Measurements from ENCODE around the gene TOPBP1.

The TOPBP1 gene

DNA sequence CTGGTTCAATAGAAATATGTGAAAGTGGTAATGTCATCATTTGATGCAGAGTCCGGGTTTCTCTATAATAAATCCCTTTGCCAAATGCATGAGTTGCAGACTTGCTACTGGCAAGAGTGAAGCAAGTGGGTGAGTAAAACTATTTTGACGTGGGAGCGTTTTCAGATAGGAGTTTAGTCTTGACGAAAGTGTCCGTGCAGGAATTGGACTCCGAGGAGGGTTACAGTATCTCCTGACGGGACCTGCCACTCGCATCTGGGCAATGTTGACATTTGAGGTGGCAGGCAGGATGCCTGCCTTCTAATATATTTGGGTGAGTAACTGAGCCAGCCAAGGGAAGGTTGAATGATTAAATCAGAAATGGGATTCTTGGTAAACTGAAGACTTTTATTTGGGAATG is 72.2 kb downstream of the TOPBP1 start:
- Histone ChIP-seq H3K9ac (ENCODE audit: low read depth in 1 of 2, low read length in 2 of 2) (no peak overlapping the region), H3K9me3 (ENCODE audit: control insufficient read depth in 2 of 2, low read length in 2 of 2) (no peaks in the 10 kb centered on the region), H3K27ac (ENCODE audit: low read depth in 2 of 2, low read length in 2 of 2) (no peak overlapping the region), H3K4me1 (ENCODE audit: control insufficient read depth in 2 of 2, insufficient read depth in 2 of 2, low read length in 2 of 2) (no peaks in the 10 kb centered on the region), H3K36me3 (ENCODE audit: control insufficient read depth in 2 of 2, insufficient read depth in 2 of 2, low read length in 2 of 2) (peaks cover 39 to 46% of the 10 kb centered on the region in 2 donors), H3K4me3 (ENCODE audit: low read length in 2 of 2) (no peak overlapping the region), H3K27me3 (ENCODE audit: control insufficient read depth in 2 of 2, insufficient read depth in 2 of 2, low read length in 2 of 2) (no peaks in the 10 kb centered on the region)

DNA sequence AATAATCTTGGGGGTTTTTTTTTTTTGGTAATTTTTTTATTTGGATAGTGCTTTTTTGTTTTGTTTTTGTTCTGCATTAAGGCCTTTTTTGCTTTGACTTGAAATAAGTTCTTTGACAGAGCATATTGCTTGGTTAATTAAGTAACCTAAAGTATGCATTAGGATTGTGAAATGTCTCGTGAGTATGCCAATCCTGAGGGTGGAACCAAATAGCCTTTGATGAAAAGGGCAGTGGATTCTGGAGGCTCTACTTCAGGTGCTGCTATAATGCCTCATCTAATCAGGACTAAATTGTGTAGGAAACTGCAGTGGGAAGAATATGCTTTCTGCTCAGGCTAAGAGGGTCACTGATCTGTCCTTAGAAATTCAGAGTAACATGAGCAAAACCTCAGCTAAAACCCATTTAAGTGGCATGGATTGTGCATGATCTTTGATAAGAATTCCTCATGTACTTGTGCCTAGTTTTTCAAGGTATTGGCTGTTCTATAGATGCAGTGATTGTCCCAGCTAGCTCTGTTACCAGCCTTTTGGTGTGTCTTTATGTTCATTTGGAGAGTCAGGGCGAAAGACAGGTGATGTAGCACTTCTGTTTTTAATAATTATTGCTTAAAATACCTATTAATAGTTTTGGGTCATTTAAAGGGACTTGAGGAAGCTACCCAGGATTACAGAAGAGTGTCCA is 72.8 kb downstream of the TOPBP1 start:
- H3K27ac ChIP-seq (ENCODE audit: low read depth in 2 of 2, low read length in 2 of 2) = no peak overlapping the region
- H3K27me3 ChIP-seq (ENCODE audit: control insufficient read depth in 2 of 2, insufficient read depth in 2 of 2, low read length in 2 of 2) = no peaks in the 10 kb centered on the region
- no peaks in the 10 kb centered on the region for H3K9me3 ChIP-seq (ENCODE audit: control insufficient read depth in 2 of 2, low read length in 2 of 2)
- no peak overlapping the region for H3K9ac ChIP-seq (ENCODE audit: low read depth in 1 of 2, low read length in 2 of 2)
- no peaks in the 10 kb centered on the region for H3K4me1 ChIP-seq (ENCODE audit: control insufficient read depth in 2 of 2, insufficient read depth in 2 of 2, low read length in 2 of 2)
- no peak overlapping the region for H3K4me3 ChIP-seq (ENCODE audit: low read length in 2 of 2)
- H3K36me3 ChIP-seq (ENCODE audit: control insufficient read depth in 2 of 2, insufficient read depth in 2 of 2, low read length in 2 of 2) = peaks cover 41 to 52% of the 10 kb centered on the region in 2 donors

DNA sequence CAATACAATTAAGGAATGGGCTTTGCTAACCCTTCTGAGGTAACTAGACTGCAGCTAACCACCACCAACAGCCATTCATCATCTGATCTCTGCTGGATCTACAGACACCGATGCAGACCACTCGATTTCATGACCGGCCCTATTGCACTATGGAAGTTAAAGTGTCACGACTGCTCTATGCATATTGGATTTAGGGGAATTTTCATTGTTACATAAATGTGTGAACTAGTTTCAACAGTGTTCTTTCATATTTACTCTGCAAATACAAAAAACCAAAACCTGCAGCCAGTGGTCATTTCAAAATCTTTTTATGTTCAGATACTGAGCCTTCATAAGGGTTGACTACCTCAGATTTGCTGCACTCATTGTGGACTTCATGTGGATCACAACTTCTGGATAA is 73.7 kb downstream of the TOPBP1 start:
- Histone ChIP-seq H3K4me3 (ENCODE audit: low read length in 2 of 2) (no peak overlapping the region), H3K27me3 (ENCODE audit: control insufficient read depth in 2 of 2, insufficient read depth in 2 of 2, low read length in 2 of 2) (no peaks in the 10 kb centered on the region), H3K27ac (ENCODE audit: low read depth in 2 of 2, low read length in 2 of 2) (no peak overlapping the region), H3K36me3 (ENCODE audit: control insufficient read depth in 2 of 2, insufficient read depth in 2 of 2, low read length in 2 of 2) (peaks cover 49 to 61% of the 10 kb centered on the region in 2 donors), H3K9ac (ENCODE audit: low read depth in 1 of 2, low read length in 2 of 2) (no peak overlapping the region), H3K9me3 (ENCODE audit: control insufficient read depth in 2 of 2, low read length in 2 of 2) (no peaks in the 10 kb centered on the region), H3K4me1 (ENCODE audit: control insufficient read depth in 2 of 2, insufficient read depth in 2 of 2, low read length in 2 of 2) (no peaks in the 10 kb centered on the region)

DNA sequence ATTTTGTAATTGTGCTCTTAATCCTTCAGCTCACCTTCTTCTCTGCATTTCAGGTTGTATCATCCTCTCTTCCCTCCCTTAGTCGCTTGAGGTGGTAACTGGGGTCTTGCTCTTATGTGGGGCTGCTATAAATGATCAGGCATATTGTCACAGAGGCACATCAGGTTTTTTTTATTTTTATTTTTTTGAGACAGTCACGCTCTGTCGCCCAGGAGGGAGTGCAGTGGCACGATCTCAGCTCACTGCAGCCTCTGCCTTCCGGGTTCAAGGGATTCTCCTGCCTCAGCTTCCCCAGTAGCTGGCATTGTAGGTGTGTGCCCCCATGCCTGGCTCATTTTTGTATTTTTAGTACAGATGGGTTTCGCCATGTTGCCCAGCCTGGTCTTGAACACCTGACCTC is 78.3 kb downstream of the TOPBP1 start:
- Histone ChIP-seq H3K9me3 (ENCODE audit: control insufficient read depth in 2 of 2, low read length in 2 of 2) (no peaks in the 10 kb centered on the region), H3K27ac (ENCODE audit: low read depth in 2 of 2, low read length in 2 of 2) (no peak overlapping the region), H3K27me3 (ENCODE audit: control insufficient read depth in 2 of 2, insufficient read depth in 2 of 2, low read length in 2 of 2) (no peaks in the 10 kb centered on the region), H3K36me3 (ENCODE audit: control insufficient read depth in 2 of 2, insufficient read depth in 2 of 2, low read length in 2 of 2) (peaks cover 71 to 78% of the 10 kb centered on the region in 2 donors), H3K4me1 (ENCODE audit: control insufficient read depth in 2 of 2, insufficient read depth in 2 of 2, low read length in 2 of 2) (peaks cover 0 to under 1% of the 10 kb centered on the region in 2 donors), H3K4me3 (ENCODE audit: low read length in 2 of 2) (no peak overlapping the region), H3K9ac (ENCODE audit: low read depth in 1 of 2, low read length in 2 of 2) (no peak overlapping the region)

DNA sequence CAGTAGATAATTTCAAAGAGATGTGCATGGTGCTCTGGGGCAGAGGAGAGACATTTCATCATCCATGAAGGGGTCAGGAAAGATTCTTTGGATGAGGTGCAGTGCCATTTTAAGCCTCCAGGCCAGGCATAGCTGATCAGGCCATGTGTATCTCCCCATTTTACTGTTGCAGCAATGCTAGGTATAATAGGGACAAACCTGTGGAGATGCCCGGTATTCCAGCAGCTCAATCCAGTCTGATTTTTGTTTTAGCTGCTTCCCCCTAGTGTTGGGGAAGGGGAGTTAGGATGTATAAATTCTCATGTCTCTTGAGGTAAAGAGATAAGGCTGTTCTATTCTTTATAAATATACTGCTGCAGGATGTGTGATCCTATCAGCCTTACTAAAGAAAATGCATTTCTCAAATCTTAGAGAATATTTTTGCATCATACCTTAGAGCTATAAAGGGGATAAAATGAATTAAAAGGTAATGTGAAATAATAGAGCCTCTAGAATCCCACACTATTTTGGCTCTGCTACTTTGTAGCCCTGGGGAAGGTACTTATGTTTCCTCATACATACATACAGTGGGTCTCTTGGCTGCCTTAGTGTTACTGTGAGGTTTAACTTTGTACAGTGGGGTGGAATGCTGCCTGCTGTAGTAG is 83.1 kb downstream of the TOPBP1 start:
- no peaks in the 10 kb centered on the region for H3K27me3 ChIP-seq (ENCODE audit: control insufficient read depth in 2 of 2, insufficient read depth in 2 of 2, low read length in 2 of 2)
- H3K36me3 ChIP-seq (ENCODE audit: control insufficient read depth in 2 of 2, insufficient read depth in 2 of 2, low read length in 2 of 2) = peaks cover 51 to 57% of the 10 kb centered on the region in 2 donors
- no peak overlapping the region for H3K27ac ChIP-seq (ENCODE audit: low read depth in 2 of 2, low read length in 2 of 2)
- H3K4me3 ChIP-seq (ENCODE audit: low read length in 2 of 2) = no peak overlapping the region
- H3K9ac ChIP-seq (ENCODE audit: low read depth in 1 of 2, low read length in 2 of 2) = no peak overlapping the region
- peaks cover 11 to 17% of the 10 kb centered on the region in 2 donors for H3K4me1 ChIP-seq (ENCODE audit: control insufficient read depth in 2 of 2, insufficient read depth in 2 of 2, low read length in 2 of 2)
- H3K9me3 ChIP-seq (ENCODE audit: control insufficient read depth in 2 of 2, low read length in 2 of 2) = no peaks in the 10 kb centered on the region

DNA sequence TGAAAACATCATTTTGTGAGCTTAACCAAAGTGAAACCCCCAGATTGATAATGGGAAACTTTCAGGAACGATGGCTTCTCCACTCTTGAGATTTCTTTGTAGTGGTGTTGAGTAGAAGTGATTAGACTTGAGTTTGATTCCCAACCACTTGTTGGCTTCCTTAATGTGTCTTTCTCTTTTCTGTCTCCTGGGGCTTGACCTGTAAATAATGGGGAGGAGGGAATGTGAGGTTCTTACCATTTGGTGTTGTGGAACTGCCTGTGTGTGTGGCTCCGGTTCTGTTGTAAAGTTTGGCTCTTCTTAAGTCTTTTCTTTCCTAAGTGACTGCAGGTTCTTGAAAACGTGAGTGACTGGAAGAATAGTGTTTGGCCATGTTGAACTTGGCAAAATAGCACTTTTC is 85.6 kb downstream of the TOPBP1 start:
- H3K4me1 ChIP-seq (ENCODE audit: control insufficient read depth in 2 of 2, insufficient read depth in 2 of 2, low read length in 2 of 2) = peaks cover 19 to 21% of the 10 kb centered on the region in 2 donors
- no peaks in the 10 kb centered on the region for H3K9me3 ChIP-seq (ENCODE audit: control insufficient read depth in 2 of 2, low read length in 2 of 2)
- H3K27me3 ChIP-seq (ENCODE audit: control insufficient read depth in 2 of 2, insufficient read depth in 2 of 2, low read length in 2 of 2) = no peaks in the 10 kb centered on the region
- H3K27ac ChIP-seq (ENCODE audit: low read depth in 2 of 2, low read length in 2 of 2) = peak overlapping the region in 1 of 2 donors; percentile 9
- peak overlapping the region; percentile 53 to 79 for H3K9ac ChIP-seq (ENCODE audit: low read depth in 1 of 2, low read length in 2 of 2)
- H3K36me3 ChIP-seq (ENCODE audit: control insufficient read depth in 2 of 2, insufficient read depth in 2 of 2, low read length in 2 of 2) = peaks cover 30 to 35% of the 10 kb centered on the region in 2 donors
- H3K4me3 ChIP-seq (ENCODE audit: low read length in 2 of 2) = peak overlapping the region; percentile 12 to 73

DNA sequence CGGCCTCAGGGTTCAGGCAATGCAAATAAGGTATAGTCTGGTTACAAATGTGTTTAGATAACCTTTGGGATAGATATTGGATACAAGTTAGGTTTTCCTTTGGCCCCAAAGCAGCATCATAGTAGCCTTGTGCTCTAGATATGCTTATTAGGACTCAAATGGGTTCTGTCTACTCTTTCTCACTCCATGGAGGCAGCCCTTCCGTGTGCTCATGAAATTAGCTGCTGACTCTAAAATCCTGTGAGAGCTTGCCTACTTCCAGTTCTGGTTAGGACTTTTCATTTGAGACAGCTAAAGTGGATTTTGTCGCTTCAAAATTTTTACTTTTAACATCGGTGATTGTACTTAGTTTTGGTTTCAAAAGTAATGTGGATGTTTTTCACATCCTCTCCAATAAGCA is 86.7 kb downstream of the TOPBP1 start:
- peaks cover 19 to 21% of the 10 kb centered on the region in 2 donors for H3K4me1 ChIP-seq (ENCODE audit: control insufficient read depth in 2 of 2, insufficient read depth in 2 of 2, low read length in 2 of 2)

DNA sequence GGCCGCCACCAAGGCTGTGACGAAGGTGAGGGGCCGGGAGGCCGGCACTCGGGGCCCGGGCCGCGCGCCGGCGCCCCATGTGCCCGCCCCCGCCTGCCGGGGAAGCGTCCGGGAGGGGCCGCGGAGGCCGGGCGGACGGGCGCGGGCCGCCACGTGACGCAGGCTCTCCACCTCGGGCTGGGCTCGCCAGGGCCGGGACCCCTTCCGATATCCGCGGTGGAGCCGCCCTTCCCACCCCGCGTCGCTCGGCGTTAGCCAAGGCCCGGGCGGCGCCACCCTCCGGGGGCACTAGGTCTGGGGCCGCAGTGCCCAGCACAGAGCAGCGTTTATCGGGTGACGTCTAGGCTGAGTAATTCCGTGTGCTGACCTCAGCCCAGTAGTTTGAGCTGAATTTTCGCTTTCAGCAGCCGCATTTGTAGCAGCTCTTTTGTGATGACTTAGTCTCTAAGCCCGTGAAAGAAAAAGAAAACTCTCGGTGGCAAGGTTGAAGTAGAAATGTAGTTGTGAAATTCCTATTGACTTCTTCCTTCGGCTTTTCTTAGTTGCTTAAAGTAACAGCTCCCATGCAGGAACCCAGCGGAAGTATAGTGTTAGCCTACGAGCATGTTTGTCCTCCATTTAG is 87.4 kb downstream of the TOPBP1 start:
- no peaks in the 10 kb centered on the region for H3K9me3 ChIP-seq (ENCODE audit: control insufficient read depth in 2 of 2, low read length in 2 of 2)
- H3K4me3 ChIP-seq (ENCODE audit: low read length in 2 of 2) = peak overlapping the region; percentile 73 to 91
- H3K27ac ChIP-seq (ENCODE audit: low read depth in 2 of 2, low read length in 2 of 2) = peak overlapping the region; percentile 98
- peak overlapping the region; percentile 79 to 97 for H3K9ac ChIP-seq (ENCODE audit: low read depth in 1 of 2, low read length in 2 of 2)
- H3K4me1 ChIP-seq (ENCODE audit: control insufficient read depth in 2 of 2, insufficient read depth in 2 of 2, low read length in 2 of 2) = peaks cover 19 to 21% of the 10 kb centered on the region in 2 donors
- no peaks in the 10 kb centered on the region for H3K27me3 ChIP-seq (ENCODE audit: control insufficient read depth in 2 of 2, insufficient read depth in 2 of 2, low read length in 2 of 2)
- H3K36me3 ChIP-seq (ENCODE audit: control insufficient read depth in 2 of 2, insufficient read depth in 2 of 2, low read length in 2 of 2) = peaks cover 25 to 27% of the 10 kb centered on the region in 2 donors

More for the DNA sequence above, 86.7 kb downstream of the TOPBP1 start:
- Histone ChIP-seq H3K9me3 (ENCODE audit: control insufficient read depth in 2 of 2, low read length in 2 of 2) (no peaks in the 10 kb centered on the region), H3K27me3 (ENCODE audit: control insufficient read depth in 2 of 2, insufficient read depth in 2 of 2, low read length in 2 of 2) (no peaks in the 10 kb centered on the region), H3K27ac (ENCODE audit: low read depth in 2 of 2, low read length in 2 of 2) (peak overlapping the region; percentile 98), H3K4me3 (ENCODE audit: low read length in 2 of 2) (peak overlapping the region; percentile 73 to 91), H3K36me3 (ENCODE audit: control insufficient read depth in 2 of 2, insufficient read depth in 2 of 2, low read length in 2 of 2) (peaks cover 29 to 30% of the 10 kb centered on the region in 2 donors), H3K9ac (ENCODE audit: low read depth in 1 of 2, low read length in 2 of 2) (peak overlapping the region; percentile 79 to 97)

DNA sequence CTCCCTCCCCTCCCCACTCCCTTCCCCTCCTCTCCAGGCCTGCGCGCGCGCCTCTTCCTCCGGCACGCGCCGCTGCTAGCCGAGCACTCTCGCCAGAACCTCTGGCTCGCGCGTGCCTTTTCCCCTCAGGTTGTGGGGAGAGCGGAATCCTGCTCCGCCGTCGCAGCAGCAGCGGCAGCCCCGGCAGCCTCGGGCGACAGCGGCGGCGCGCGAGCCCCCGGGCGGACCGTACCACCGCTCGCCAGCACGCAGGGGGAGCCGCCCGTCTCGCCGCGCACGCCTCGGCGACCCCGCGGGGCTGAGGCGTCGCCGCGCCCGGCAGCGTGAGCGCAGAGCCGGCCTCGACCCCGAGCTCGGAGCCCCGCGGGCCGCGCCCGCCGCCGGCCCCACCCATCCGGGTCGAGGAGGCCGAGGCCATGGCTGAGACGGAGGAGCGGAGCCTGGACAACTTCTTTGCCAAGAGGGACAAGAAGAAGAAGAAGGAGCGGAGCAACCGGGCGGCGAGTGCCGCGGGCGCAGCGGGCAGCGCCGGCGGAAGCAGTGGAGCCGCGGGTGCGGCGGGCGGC is 88.0 kb downstream of the TOPBP1 start, which contains the start of gene CDV3:
CDV3 (plus strand) TSS at position 58 of the 566 bp plus-strand sequence; CDS start at position 417, 359 bp downstream.
- Histone ChIP-seq H3K27me3 (ENCODE audit: control insufficient read depth in 2 of 2, insufficient read depth in 2 of 2, low read length in 2 of 2) (no peaks in the 10 kb centered on the region), H3K9ac (ENCODE audit: low read depth in 1 of 2, low read length in 2 of 2) (peak within 1 kb of the TSS; percentile 79 to 97), H3K36me3 (ENCODE audit: control insufficient read depth in 2 of 2, insufficient read depth in 2 of 2, low read length in 2 of 2) (peaks cover 19 to 22% of the 10 kb centered on the region in 2 donors), H3K4me1 (ENCODE audit: control insufficient read depth in 2 of 2, insufficient read depth in 2 of 2, low read length in 2 of 2) (peaks cover 19 to 21% of the 10 kb centered on the region in 2 donors), H3K9me3 (ENCODE audit: control insufficient read depth in 2 of 2, low read length in 2 of 2) (no peaks in the 10 kb centered on the region), H3K4me3 (ENCODE audit: low read length in 2 of 2) (peak within 1 kb of the TSS; percentile 77 to 91), H3K27ac (ENCODE audit: low read depth in 2 of 2, low read length in 2 of 2) (peak within 1 kb of the TSS; percentile 98)
